Stimulated activated CD4-positive, alpha-beta T cell treated with anti-CD3 and anti-CD28 coated beads, Interleukin-4, amount 100 ng/mL, for 24 hours (primary cell): ENCODE measurements around the gene USP6NL.
"Not testable (repeated sequence)": the region's sequence is repeated elsewhere in the genome, so short reads cannot be mapped to it uniquely, and the experiment has no call there.

Source experiments
- DNase-seq: peaks from one replicate; pipeline ENCODE4 v3.0.0-alpha.2; 2020

Gene USP6NL

GRCh38 chr10:11441151-11441535 is 170.3 kb downstream of the USP6NL start:
- DNase-seq, result no peak

GRCh38 chr10:11440250-11441150 is 170.9 kb downstream of the USP6NL start:
- DNase-seq, result peak; percentile 51

GRCh38 chr10:11439523-11440053 is 171.9 kb downstream of the USP6NL start:
- no peak for DNase-seq

- no peak for DNase-seq
Measured at GRCh38 chr10:11437391-11438142, 173.9 kb downstream of the USP6NL start.

GRCh38 chr10:11436445-11436844 is 175.0 kb downstream of the USP6NL start:
- DNase-seq, result not testable (repeated sequence)

GRCh38 chr10:11435581-11435981 is 175.9 kb downstream of the USP6NL start:
- no peak for DNase-seq

GRCh38 chr10:11434324-11434723 is 177.1 kb downstream of the USP6NL start:
- DNase-seq, result no peak

- DNase-seq, result no peak
Measured at GRCh38 chr10:11433657-11434056, 177.8 kb downstream of the USP6NL start.

GRCh38 chr10:11431216-11431555 is 180.3 kb downstream of the USP6NL start:
- DNase-seq, result no peak

- no peak for DNase-seq
Measured at GRCh38 chr10:11430421-11431215, 180.8 kb downstream of the USP6NL start.

GRCh38 chr10:11429439-11430052 is 181.9 kb downstream of the USP6NL start:
- DNase-seq, result no peak

- no peak for DNase-seq
Measured at GRCh38 chr10:11425676-11426075, 185.8 kb downstream of the USP6NL start.

GRCh38 chr10:11425296-11425610 is 186.2 kb downstream of the USP6NL start:
- DNase-seq, result no peak

GRCh38 chr10:11424456-11425295 is 186.8 kb downstream of the USP6NL start:
- DNase-seq, result no peak

- DNase-seq, result no peak
Measured at GRCh38 chr10:11416974-11417373, 194.5 kb downstream of the USP6NL start.

- no peak for DNase-seq
Measured at GRCh38 chr10:11415095-11415494, 196.4 kb downstream of the USP6NL start.

- DNase-seq, result no peak
Measured at GRCh38 chr10:11414314-11415038, 197.0 kb downstream of the USP6NL start.

GRCh38 chr10:11411926-11412545 is 199.4 kb downstream of the USP6NL start:
- no peak for DNase-seq

- no peak for DNase-seq
Measured at GRCh38 chr10:11409357-11409756, 202.1 kb downstream of the USP6NL start.

GRCh38 chr10:11407939-11408338 is 203.5 kb downstream of the USP6NL start:
- DNase-seq, result no peak

- no peak for DNase-seq
Measured at GRCh38 chr10:11406746-11407145, 204.7 kb downstream of the USP6NL start.
